Liver (tissue), 9 donors: ENCODE measurements around the gene ABHD12B. TPM values are rescaled to one million over a fixed set of nuclear protein-coding genes. Genes with fewer than 3 reads are reported as not detected.

Source experiments
- DNase-seq: peaks from one replicate; pipeline ENCODE4 v3.0.0-alpha.2; 2017; ENCODE audit warnings: low spot score
- H3K27ac ChIP-seq, 2 donors: one replicate each; pipeline ENCODE4 v1.7.0; 2013; ENCODE audit warnings: inconsistent platforms in 2 of 2, low read length in 2 of 2, control low read depth in 1 of 2, low read depth in 1 of 2, mild to moderate bottlenecking in 1 of 2
- H3K27me3 ChIP-seq, 4 donors: one replicate each; pipeline versions ENCODE4 v1.6.1 to v1.7.0; 2013; ENCODE audit warnings: low read length in 3 of 4, inconsistent platforms in 1 of 4, mild to moderate bottlenecking in 1 of 4, moderate library complexity in 1 of 4; ENCODE audit not compliant: control insufficient read depth in 4 of 4, insufficient read depth in 4 of 4
- H3K36me3 ChIP-seq, 4 donors: one replicate each; pipeline versions ENCODE4 v1.6.1 to v1.7.0; 2013; ENCODE audit warnings: low read length in 3 of 4, mild to moderate bottlenecking in 3 of 4, low read depth in 1 of 4, moderate library complexity in 1 of 4; ENCODE audit not compliant: control insufficient read depth in 4 of 4, insufficient read depth in 3 of 4
- H3K4me1 ChIP-seq, 4 donors: one replicate each; pipeline versions ENCODE4 v1.6.1 to v1.7.0; 2013; ENCODE audit warnings: low read length in 3 of 4, mild to moderate bottlenecking in 3 of 4, moderate library complexity in 1 of 4; ENCODE audit not compliant: control insufficient read depth in 4 of 4, insufficient read depth in 4 of 4
- H3K4me3 ChIP-seq, 3 donors: one replicate each; pipeline versions ENCODE4 v1.6.1 to v1.7.0; 2013; ENCODE audit warnings: low read length in 3 of 3, control low read depth in 1 of 3, low read depth in 1 of 3, mild to moderate bottlenecking in 1 of 3
- H3K9ac ChIP-seq, 2 donors: one replicate each; pipeline ENCODE4 v1.7.0; 2013; ENCODE audit warnings: low read length in 2 of 2, mild to moderate bottlenecking in 2 of 2, moderate library complexity in 2 of 2, control low read depth in 1 of 2, low read depth in 1 of 2
- H3K9me3 ChIP-seq, 4 donors: one replicate each; pipeline versions ENCODE4 v1.6.1 to v1.7.0; 2013; ENCODE audit warnings: low read length in 3 of 4; ENCODE audit not compliant: control insufficient read depth in 4 of 4
- ATF3 ChIP-seq: IDR thresholded peaks from 2 replicates; pipeline ENCODE4 v1.6.1; 2016; ENCODE audit warnings: antibody characterized with exemption
- CTCF ChIP-seq: fragments of 150-350 bp; IDR thresholded peaks from 2 replicates; pipeline ENCODE4 v1.5.1; 2017; ENCODE audit warnings: improper control_type of control experiment, low read depth, low read length; ENCODE audit not compliant: missing input control
- EGR1 ChIP-seq, 2 donors: IDR thresholded peaks; 2 replicates each; pipeline ENCODE4 v1.6.1; 2016 to 2018; ENCODE audit warnings: antibody characterized with exemption in 2 of 2, low read depth in 2 of 2
- FOXA1 ChIP-seq: IDR thresholded peaks from 2 replicates; pipeline ENCODE4 v1.6.1; 2016; ENCODE audit warnings: antibody characterized with exemption
- FOXA2 ChIP-seq: IDR thresholded peaks from 2 replicates; pipeline ENCODE4 v1.6.1; 2016; ENCODE audit warnings: antibody characterized with exemption
- HNF4A ChIP-seq, 2 donors: conservative IDR thresholded peaks; 2 replicates each; pipeline ENCODE4 v1.6.1; 2016; ENCODE audit warnings: antibody characterized with exemption in 2 of 2, mild to moderate bottlenecking in 2 of 2
- HNF4G ChIP-seq: IDR thresholded peaks from 2 replicates; pipeline ENCODE4 v1.6.1; 2016; ENCODE audit warnings: antibody characterized with exemption
- MAX ChIP-seq: IDR thresholded peaks from 2 replicates; pipeline ENCODE4 v1.6.1; 2016; ENCODE audit warnings: antibody characterized with exemption
- NR2F2 ChIP-seq: IDR thresholded peaks from 2 replicates; pipeline ENCODE4 v1.6.1; 2016; ENCODE audit warnings: antibody characterized with exemption
- RAD21 ChIP-seq, 2 donors: IDR thresholded peaks; 2 replicates each; pipeline ENCODE4 v1.6.1; 2016; ENCODE audit warnings: antibody characterized with exemption in 2 of 2, mild to moderate bottlenecking in 2 of 2
- REST ChIP-seq: IDR thresholded peaks from 2 replicates; pipeline ENCODE4 v1.6.1; 2016; ENCODE audit warnings: antibody characterized with exemption, mild to moderate bottlenecking
- RXRA ChIP-seq, 2 donors: IDR thresholded peaks; 2 replicates each; pipeline ENCODE4 v1.6.1; 2017 to 2018; ENCODE audit warnings: antibody characterized with exemption in 2 of 2, mild to moderate bottlenecking in 1 of 2
- SP1 ChIP-seq: IDR thresholded peaks from 2 replicates; pipeline ENCODE4 v1.6.1; 2018; ENCODE audit warnings: antibody characterized with exemption, mild to moderate bottlenecking
- TAF1 ChIP-seq: conservative IDR thresholded peaks from 2 replicates; pipeline ENCODE4 v1.6.1; 2016; ENCODE audit warnings: antibody characterized with exemption, mild to moderate bottlenecking
- YY1 ChIP-seq: IDR thresholded peaks from 2 replicates; pipeline ENCODE4 v1.6.1; 2016; ENCODE audit warnings: antibody characterized with exemption, mild to moderate bottlenecking
- ZBTB33 ChIP-seq: IDR thresholded peaks from 2 replicates; pipeline ENCODE4 v1.6.1; 2016; ENCODE audit warnings: antibody characterized with exemption
- WGBS: extraction: QIAGEN DNeasy Blood & Tissue Kit; methylation state at CpG from one replicate; pipeline ENCODE4 v1.1.7; 2013; 5-methylcytosine and 5-hydroxymethylcytosine counted together
- polyA plus RNA-seq, 2 donors: library from polyadenylated mRNA; stranded (reverse) in 1 of 2; unstranded in 1 of 2; fragments of 200-250 nt in 1 of 2; fragments of >200 nt in 1 of 2; fragmentation: Nextera tagmentation in 1 of 2; extraction: Ambion mirVana in 1 of 2; gene quantifications; one replicate each; pipeline versions ENCODE4 v1.2.1 to v1.2.3, GENCODE V29; 2013 to 2015
- total RNA-seq, 2 donors: library from RNA; depleted of rRNA; stranded (reverse); fragments of >200 nt; gene quantifications; one replicate each; pipeline ENCODE4 v1.2.3, GENCODE V29; 2014
- donor health status: healthy.
- donor health status: healthy.
- donor health status: healthy.
- donor health status: healthy.
- donor health status: healthy.

ABHD12B gene
- total and polyA plus RNA-seq, 4 donors, result 0.09 to 0.58 TPM; not detected in 2

GRCh38 chr14:50822501-50823042 is 49.3 kb upstream of the ABHD12B start:
- WGBS, result 78% methylated on average over 11 of the region's 11 CpGs
- no peak for DNase-seq
- peaks cover 0 to 21% (median 8%) of the 10 kb centered on the region in 4 donors for H3K4me1 ChIP-seq

More at GRCh38 chr14:50822501-50823042, 49.3 kb upstream of the ABHD12B start:
- Histone ChIP-seq H3K27me3 (no peaks in the 10 kb centered on the region), H3K9ac (no peak overlapping the region), H3K9me3 (no peaks in the 10 kb centered on the region), H3K4me3 (no peak overlapping the region), H3K36me3 (no peaks in the 10 kb centered on the region), H3K27ac (no peak overlapping the region)
- TF ChIP-seq REST, result no peak
- TF ChIP-seq HNF4G, result no peak
- no peak for TF ChIP-seq MAX
- TF ChIP-seq NR2F2, result no peak
- no peak for TF ChIP-seq RXRA (IDR thresholded peaks at IDR 0.05)
- no peak for TF ChIP-seq ZBTB33
- no peak for TF ChIP-seq HNF4A (conservative IDR thresholded peaks at IDR 0.05)
- TF ChIP-seq SP1, result no peak
- TF ChIP-seq EGR1 (IDR thresholded peaks at IDR 0.05; ENCODE audit: low read depth in 2 of 2), result no peak
- TF ChIP-seq TAF1, result no peak
- TF ChIP-seq RAD21 (IDR thresholded peaks at IDR 0.05), result no peak
- no peak for TF ChIP-seq YY1
- TF ChIP-seq FOXA2, result no peak
- no peak for TF ChIP-seq CTCF
- TF ChIP-seq FOXA1, result no peak
- TF ChIP-seq ATF3, result no peak
